ENCODE data around the gene CST4. TPM values are rescaled to one million over a fixed set of nuclear protein-coding genes. Genes with fewer than 3 reads are reported as not detected.
"Not testable (repeated sequence)": the region's sequence is repeated elsewhere in the genome, so short reads cannot be mapped to it uniquely, and the experiment has no call there.

CST4 gene
- polyA plus RNA-seq, 1 donor: not detected

DNA sequence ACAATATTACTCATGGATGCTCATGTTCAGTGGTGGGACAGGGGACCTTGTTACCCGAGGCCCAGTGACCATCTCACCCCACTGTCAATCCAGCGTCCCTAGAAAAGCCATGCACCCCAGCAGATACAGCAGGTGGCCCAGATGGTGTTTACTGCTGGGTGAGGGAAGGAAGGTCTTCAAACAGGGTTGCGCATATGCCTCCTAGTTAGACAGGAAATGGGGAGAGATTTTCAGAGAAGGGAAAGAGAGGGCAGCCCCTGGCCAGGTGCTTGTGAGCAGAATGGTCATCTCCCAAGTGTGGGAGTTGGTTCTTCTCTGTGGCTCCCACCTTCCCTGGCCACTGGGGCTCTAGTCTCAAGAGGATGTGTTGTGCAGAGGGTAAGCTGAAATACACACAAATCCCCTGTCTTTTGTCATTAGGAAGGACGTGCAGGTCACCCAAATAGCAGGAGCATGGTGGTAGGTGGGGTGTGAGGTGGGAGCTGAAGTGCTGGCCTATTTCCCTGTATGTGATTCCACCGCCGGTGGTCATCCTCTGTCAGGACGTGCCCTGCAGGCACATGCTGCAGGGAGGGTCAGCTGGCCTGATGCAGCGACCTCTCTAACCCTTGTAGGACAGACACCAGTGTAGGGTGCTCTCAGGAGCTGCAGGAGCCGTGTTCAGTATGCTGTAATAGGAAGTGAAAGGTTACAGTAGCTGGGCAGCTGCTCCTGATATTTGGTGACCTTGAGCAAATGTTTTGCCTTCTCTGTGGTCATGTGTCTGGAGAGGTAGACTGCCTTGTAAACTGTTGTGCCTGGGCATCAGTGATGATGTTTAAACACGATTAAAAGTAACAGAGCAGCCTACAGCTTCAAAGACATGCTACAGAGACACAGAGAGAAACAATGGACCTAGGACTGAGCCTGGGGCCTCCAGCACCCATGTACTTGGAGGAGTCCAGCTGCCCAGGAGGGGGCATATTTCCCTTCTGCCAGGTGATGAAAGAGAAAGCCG is 47.9 kb downstream of the CST4 start:
- DNase-seq: no peak

DNA sequence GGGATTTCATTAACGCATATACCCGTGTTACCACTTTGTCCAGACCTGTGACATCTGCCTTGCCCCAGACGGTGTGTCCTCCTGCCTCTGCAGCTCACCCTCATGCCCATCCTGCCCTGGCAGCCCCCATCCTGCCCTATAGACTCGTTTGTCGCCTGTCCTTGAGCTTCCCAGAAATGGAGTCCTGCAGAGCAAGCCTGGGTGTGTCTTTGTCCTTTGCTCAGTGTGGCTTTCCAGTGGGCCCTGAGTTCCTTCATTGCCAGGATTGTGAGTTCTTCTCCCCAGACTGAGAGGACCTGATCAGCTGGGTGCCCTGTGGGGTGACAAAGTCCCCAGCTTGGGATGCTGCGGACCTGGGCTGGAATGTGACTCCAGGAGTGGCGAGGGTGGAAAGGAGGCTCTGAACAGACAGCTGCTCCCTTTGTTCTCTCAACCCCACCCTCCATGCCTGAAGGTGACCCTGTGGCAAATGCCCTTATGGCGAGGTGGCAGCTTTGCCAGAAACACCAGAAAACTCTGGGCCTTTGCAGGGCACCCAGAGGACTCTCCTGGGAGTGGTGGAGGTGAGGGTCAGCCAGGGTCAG is 48.7 kb downstream of the CST4 start:
- no peak for DNase-seq

DNA sequence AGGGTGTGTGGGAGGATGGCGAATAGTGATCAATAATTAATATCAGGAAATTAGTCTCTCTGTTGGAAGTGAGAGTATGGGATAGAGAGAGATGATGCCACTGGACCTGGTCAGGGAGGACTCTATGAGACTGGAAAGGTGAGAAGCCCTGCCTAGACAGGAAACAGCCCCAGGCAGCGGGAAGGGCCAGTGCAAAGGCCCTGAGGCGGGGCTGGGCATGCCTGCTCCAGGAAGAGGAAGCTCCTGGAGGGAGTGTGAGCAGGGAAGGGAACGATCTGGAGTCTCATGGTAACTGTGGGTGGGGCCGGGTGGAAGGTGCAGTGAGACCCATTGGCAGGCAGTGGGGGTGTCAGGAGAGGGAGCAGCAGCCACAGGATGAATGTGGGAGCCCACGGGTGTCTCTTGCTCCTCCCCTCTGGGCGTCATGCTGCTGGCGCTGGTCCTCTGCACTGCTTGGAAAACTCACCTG is 49.3 kb downstream of the CST4 start:
- no peak for DNase-seq

DNA sequence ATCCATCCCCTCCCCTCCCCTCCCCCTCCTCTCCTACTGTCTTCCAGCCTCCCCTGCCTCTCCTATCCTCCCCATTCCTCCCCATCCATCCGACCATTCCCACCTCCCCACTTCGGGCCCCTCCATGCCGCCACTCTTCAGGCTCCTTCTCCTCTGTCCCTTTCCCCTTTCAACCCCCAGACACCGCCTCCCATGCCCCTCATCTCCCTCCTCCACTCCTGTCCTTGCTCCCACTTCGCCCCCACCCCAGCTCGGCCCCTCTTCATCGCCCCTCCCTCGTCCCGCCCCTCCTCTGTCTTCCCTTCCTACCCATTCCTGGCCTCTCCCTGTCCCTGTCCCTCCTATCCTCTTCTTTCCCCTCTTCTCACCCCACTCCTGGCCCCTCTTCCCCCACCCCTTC is 50.5 kb downstream of the CST4 start:
- no peak for DNase-seq

- peak; percentile 77 for DNase-seq
These were observed 51.3 kb downstream of the CST4 start, which contains the start of gene CST3 for GRCh38 chr20:23637282-23638221. Gene CST3, minus strand, starts transcription at chr20:23637955. Its CDS starts 93 bp downstream, at chr20:23637862.

GRCh38 chr20:23636908-23637281 is 51.9 kb downstream of the CST4 start:
- no peak for DNase-seq

GRCh38 chr20:23636182-23636907 is 52.5 kb downstream of the CST4 start:
- DNase-seq: no peak

DNA sequence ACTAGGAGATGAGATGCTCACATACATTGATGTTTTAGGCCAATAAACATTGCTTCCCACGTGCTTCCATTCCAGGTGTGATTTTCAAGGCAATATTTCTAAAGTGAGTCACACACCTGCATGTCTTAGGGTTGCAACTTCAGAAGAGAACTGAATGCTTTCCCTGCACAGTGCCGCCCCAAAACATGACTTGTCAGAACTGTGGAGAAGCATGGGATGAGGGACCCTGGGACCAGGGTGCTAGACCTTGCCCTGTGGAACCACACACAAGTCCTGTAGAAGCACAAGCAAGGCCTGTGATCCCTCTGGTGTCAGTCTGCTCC is 53.1 kb downstream of the CST4 start:
- DNase-seq: not testable (repeated sequence)

Other genes starting within 250 kb of the CST4 start
- gene CSTL1, start 249.4 kb downstream of the CST4 start, polyA plus RNA-seq (ENCODE audit: insufficient read length): not detected
- gene CST11, start 236.2 kb downstream of the CST4 start, polyA plus RNA-seq (ENCODE audit: insufficient read length): not detected
- not detected for gene CST8, start 197.9 kb downstream of the CST4 start, polyA plus RNA-seq (ENCODE audit: insufficient read length)
- not detected for gene CST9L, start 120.6 kb downstream of the CST4 start, polyA plus RNA-seq (ENCODE audit: insufficient read length)
- 0.08 TPM for gene CST9, start 83.1 kb downstream of the CST4 start, polyA plus RNA-seq (ENCODE audit: insufficient read length)
- gene CST3, start 51.1 kb downstream of the CST4 start, polyA plus RNA-seq (ENCODE audit: insufficient read length): 115 TPM
- not detected for gene CST1, start 61.9 kb upstream of the CST4 start, polyA plus RNA-seq (ENCODE audit: insufficient read length)
- not detected for gene CST2, start 137.7 kb upstream of the CST4 start, polyA plus RNA-seq (ENCODE audit: insufficient read length)
- gene CST5, start 190.7 kb upstream of the CST4 start, polyA plus RNA-seq (ENCODE audit: insufficient read length): 0.18 TPM

Data from left kidney (tissue), 2 donors.